ENCODE data around the gene RNF166. TPM values are rescaled to one million over a fixed set of nuclear protein-coding genes. Genes with fewer than 3 reads are reported as not detected.

Gene RNF166
- total and polyA plus RNA-seq, 2 of the 13 experiments (the other 11 are each of a cell fraction or from before 2014, with no cell fraction given), result 21.4 to 23.0 TPM

DNA sequence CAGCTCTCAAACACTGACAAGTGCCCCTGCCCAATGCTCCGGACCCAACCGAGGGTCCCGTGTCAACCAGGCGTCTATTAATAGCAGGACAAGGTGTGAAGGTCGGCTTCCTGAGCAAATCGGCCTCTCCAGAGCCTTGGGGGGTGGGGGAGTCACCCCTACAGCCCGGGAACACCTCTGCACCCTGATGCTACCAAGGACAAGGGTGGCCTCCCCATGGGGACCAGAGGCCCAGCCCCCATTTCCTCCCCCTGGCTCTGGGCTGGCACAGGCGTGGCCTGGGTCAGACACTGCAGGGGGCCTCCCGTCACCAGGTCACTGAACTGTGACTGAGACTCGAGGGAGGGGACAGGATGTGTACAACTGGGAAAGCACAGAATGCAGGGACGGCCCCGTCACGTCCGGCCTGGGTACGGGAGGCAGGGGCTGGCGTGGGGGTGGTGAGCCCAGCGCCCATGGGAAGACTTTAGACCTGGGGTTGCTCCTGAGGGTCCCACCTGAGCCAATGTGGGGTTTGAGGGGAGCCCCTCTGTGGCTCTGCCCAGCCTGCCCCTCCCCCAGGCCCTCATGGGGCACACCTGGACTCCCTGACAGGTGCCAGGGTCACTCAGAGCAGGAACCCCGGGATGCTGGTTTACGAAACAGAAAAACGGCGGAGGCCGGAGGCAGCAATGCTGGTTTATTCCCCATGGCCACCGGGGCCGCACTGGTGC lies 54.8 kb downstream of the RNF166 start (continued):
- TF ChIP-seq ETV5 (CRISPR knock-in tag; IDR thresholded peaks at IDR 0.05; ENCODE audit: borderline replicate concordance) (peak; percentile 99), HNF4G (IDR thresholded peaks at IDR 0.05; ENCODE audit: borderline replicate concordance, low read depth, low read length) (peak; percentile 51), HNF4G (CRISPR knock-in tag; IDR thresholded peaks at IDR 0.05; ENCODE audit: borderline replicate concordance, low read depth) (peak; percentile 92), NFE2L2 (IDR thresholded peaks at IDR 0.05; ENCODE audit: low read length) (no peak), TRIM24 (CRISPR knock-in tag; IDR thresholded peaks at IDR 0.05) (no peak), NFE2L1 (CRISPR knock-in tag; IDR thresholded peaks at IDR 0.05; ENCODE audit: borderline replicate concordance) (peak; percentile 84; the same call in 1 of the 2 replicates), REXO4 (CRISPR knock-in tag; IDR thresholded peaks at IDR 0.05; ENCODE audit: borderline replicate concordance) (no peak), TARDBP (CRISPR knock-in tag; IDR thresholded peaks at IDR 0.05) (peak; percentile 73; the same call in 1 of the 2 replicates), ZNF761 (CRISPR knock-in tag; conservative IDR thresholded peaks at IDR 0.05) (no peak), HOXA3 (CRISPR knock-in tag; IDR thresholded peaks at IDR 0.05) (peak; percentile 82; the same call in 1 of the 2 replicates), ZNF468 (CRISPR knock-in tag; IDR thresholded peaks at IDR 0.05) (0 out of 2 replicates have a peak, but pooled peaks have one; percentile 21), PHF20 (CRISPR knock-in tag; IDR thresholded peaks at IDR 0.05) (peak; percentile 66), PCBP1 (IDR thresholded peaks at IDR 0.05; ENCODE audit: borderline replicate concordance, low read depth, low read length) (peak; percentile 71; the same call in 1 of the 2 replicates), ZNF484 (CRISPR knock-in tag; IDR thresholded peaks at IDR 0.05; ENCODE audit: borderline replicate concordance, low read depth) (no peak), SIX4 (CRISPR knock-in tag; IDR thresholded peaks at IDR 0.05) (peak; percentile 61), ZMYM2 (CRISPR knock-in tag; IDR thresholded peaks at IDR 0.05) (no peak), ZSCAN29 (CRISPR knock-in tag; conservative IDR thresholded peaks at IDR 0.05) (peak; percentile 76; the same call in 1 of the 2 replicates), TCF7 (IDR thresholded peaks at IDR 0.05; ENCODE audit: low read depth) (peak; percentile 26; the same call in 1 of the 2 replicates), RXRB (CRISPR knock-in tag; IDR thresholded peaks at IDR 0.05; ENCODE audit: borderline replicate concordance) (peak; percentile 99), HOXA5 (CRISPR knock-in tag; IDR thresholded peaks at IDR 0.05) (no peak), ZSCAN25 (CRISPR knock-in tag; IDR thresholded peaks at IDR 0.05) (peak; percentile 68; the same call in 1 of the 2 replicates), RBM22 (optimal IDR thresholded peaks at IDR 0.05; ENCODE audit: low read length) (peak; percentile 96), ZNF589 (CRISPR knock-in tag; conservative IDR thresholded peaks at IDR 0.05) (no peak), ZNF274 (CRISPR knock-in tag; IDR thresholded peaks at IDR 0.05) (no peak)
- TF ChIP-seq, protein P1, sequence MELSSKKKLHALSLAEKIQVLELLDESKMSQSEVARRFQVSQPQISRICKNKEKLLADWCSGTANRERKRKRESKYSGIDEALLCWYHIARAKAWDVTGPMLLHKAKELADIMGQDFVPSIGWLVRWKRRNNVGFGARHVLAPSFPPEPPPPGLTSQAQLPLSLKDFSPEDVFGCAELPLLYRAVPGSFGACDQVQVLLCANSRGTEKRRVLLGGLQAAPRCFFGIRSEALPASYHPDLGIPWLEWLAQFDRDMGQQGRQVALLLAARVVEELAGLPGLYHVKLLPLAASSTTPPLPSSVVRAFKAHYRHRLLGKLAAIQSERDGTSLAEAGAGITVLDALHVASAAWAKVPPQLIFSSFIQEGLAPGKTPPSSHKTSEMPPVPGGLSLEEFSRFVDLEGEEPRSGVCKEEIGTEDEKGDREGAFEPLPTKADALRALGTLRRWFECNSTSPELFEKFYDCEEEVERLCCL (CRISPR knock-in tag; IDR thresholded peaks at IDR 0.05; ENCODE audit: borderline replicate concordance), result 0 out of 2 replicates have a peak, but pooled peaks have one; percentile 53
- TF ChIP-seq, protein P2, sequence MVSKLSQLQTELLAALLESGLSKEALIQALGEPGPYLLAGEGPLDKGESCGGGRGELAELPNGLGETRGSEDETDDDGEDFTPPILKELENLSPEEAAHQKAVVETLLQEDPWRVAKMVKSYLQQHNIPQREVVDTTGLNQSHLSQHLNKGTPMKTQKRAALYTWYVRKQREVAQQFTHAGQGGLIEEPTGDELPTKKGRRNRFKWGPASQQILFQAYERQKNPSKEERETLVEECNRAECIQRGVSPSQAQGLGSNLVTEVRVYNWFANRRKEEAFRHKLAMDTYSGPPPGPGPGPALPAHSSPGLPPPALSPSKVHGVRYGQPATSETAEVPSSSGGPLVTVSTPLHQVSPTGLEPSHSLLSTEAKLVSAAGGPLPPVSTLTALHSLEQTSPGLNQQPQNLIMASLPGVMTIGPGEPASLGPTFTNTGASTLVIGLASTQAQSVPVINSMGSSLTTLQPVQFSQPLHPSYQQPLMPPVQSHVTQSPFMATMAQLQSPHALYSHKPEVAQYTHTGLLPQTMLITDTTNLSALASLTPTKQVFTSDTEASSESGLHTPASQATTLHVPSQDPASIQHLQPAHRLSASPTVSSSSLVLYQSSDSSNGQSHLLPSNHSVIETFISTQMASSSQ (IDR thresholded peaks at IDR 0.05; ENCODE audit: low read depth), result no peak; the same call in 1 of the 2 replicates
- TF ChIP-seq, protein P2 (CRISPR knock-in tag; IDR thresholded peaks at IDR 0.05; ENCODE audit: borderline replicate concordance), result peak; percentile 86; the same call in 1 of the 2 replicates
